ENCODE measurements around the gene MGRN1.

DNA sequence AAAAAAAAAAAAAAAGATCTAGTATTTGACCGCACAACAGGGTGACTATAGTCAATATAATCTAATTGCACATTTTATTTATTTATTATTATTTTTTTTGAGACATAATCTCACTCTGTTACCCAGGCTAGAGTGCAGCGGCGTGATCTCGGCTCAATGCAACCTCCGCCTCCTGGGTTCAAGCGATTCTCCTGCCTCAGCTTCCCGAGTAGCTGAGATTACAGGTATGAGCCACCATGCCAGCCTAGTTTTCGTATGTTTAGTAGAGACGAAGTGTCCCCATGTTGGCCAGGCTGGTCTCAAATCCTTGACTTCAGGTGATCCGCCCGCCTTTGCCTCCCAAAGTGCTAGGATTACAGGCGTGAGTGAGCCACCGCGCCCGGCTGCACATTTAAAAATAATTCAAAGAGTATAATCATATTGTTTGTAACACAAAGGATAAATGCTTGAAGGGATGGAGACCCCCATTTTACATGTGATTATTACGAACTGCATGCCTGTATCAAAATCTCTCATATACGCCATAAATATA lies 108.7 kb downstream of the MGRN1 start:
- TF ChIP-seq, protein P1, sequence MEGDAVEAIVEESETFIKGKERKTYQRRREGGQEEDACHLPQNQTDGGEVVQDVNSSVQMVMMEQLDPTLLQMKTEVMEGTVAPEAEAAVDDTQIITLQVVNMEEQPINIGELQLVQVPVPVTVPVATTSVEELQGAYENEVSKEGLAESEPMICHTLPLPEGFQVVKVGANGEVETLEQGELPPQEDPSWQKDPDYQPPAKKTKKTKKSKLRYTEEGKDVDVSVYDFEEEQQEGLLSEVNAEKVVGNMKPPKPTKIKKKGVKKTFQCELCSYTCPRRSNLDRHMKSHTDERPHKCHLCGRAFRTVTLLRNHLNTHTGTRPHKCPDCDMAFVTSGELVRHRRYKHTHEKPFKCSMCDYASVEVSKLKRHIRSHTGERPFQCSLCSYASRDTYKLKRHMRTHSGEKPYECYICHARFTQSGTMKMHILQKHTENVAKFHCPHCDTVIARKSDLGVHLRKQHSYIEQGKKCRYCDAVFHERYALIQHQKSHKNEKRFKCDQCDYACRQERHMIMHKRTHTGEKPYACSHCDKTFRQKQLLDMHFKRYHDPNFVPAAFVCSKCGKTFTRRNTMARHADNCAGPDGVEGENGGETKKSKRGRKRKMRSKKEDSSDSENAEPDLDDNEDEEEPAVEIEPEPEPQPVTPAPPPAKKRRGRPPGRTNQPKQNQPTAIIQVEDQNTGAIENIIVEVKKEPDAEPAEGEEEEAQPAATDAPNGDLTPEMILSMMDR (conservative IDR thresholded peaks at IDR 0.05 in 1 of 2, IDR thresholded peaks at IDR 0.05 in 1 of 2; ENCODE audit: low read depth in 1 of 2, low read length in 2 of 2): no peak
- TF ChIP-seq EZH2 (IDR thresholded peaks at IDR 0.05; ENCODE audit: low read length, missing control alignments): no peak

All from fibroblast of lung (primary cell).